Transverse colon (tissue), 4 donors: ENCODE data around the gene STAU1.
"Not testable (repeated sequence)": the region's sequence is repeated elsewhere in the genome, so short reads cannot be mapped to it uniquely, and the experiment has no call there.

Source experiments
- CTCF ChIP-seq, 5 experiments: fragments of 200-600 bp in 3 of 5; fragments of 450-650 bp in 2 of 5; sonication (generic) in 3 of 5; IDR thresholded peaks; 1 replicate in 2 of 5; 2 replicates in 3 of 5; pipeline ENCODE4 v1.5.1; 2016 to 2017; ENCODE audit warnings: antibody characterized with exemption in 5 of 5, inconsistent platforms in 3 of 5, mild to moderate bottlenecking in 2 of 5, moderate library complexity in 1 of 5
- EP300 ChIP-seq: sonication (generic); formaldehyde crosslinking; IDR thresholded peaks from one replicate; pipeline ENCODE4 v1.6.1; 2017; ENCODE audit warnings: antibody characterized with exemption, low read depth
- POLR2A ChIP-seq: fragments of 450-650 bp; IDR thresholded peaks from one replicate; pipeline ENCODE4 v1.6.1; 2016; ENCODE audit warnings: antibody characterized with exemption, mild to moderate bottlenecking, moderate library complexity
- POLR2AphosphoS5 ChIP-seq, 3 donors: sonication (generic); formaldehyde crosslinking; IDR thresholded peaks; one replicate each; pipeline ENCODE4 v1.6.1; 2016; ENCODE audit warnings: antibody characterized with exemption in 3 of 3

- not testable (repeated sequence) for TF ChIP-seq CTCF (IDR thresholded peaks at IDR 0.05); POLR2A; POLR2AphosphoS5 (IDR thresholded peaks at IDR 0.05); EP300
These were observed 4.9 kb upstream of the STAU1 start for GRCh38 chr20:49192944-49193518.
